ENCODE measurements around the gene ZFPM1.

GRCh38 chr16:88553739-88554138 lies 100.7 kb downstream of the ZFPM1 start:
- TF ChIP-seq EGR1 (IDR thresholded peaks at IDR 0.05; ENCODE audit: low read depth): no peak
- TF ChIP-seq EZH2 (IDR thresholded peaks at IDR 0.05): no peak

All from HCT116 (cell line).